ENCODE data around the gene COL16A1.

COL16A1 gene

GRCh38 chr1:31703431-31704270, at the start of gene COL16A1:
Gene COL16A1 (minus strand): TSS chr1:31704017. CDS start chr1:31702193, 1,824 bp downstream.
- DNase-seq (ENCODE audit: low spot score), result peak; percentile 43

GRCh38 chr1:31752952-31753475, 49.2 kb upstream of the COL16A1 start:
- DNase-seq (ENCODE audit: low spot score), result no peak

GRCh38 chr1:31752258-31752657, 48.4 kb upstream of the COL16A1 start:
- DNase-seq (ENCODE audit: low spot score), result no peak

- no peak for DNase-seq (ENCODE audit: low spot score)
Observed at GRCh38 chr1:31751822-31752241, 48.0 kb upstream of the COL16A1 start.

GRCh38 chr1:31750858-31751510, 47.2 kb upstream of the COL16A1 start:
- DNase-seq (ENCODE audit: low spot score), result no peak

GRCh38 chr1:31749785-31750735, 46.2 kb upstream of the COL16A1 start:
- DNase-seq (ENCODE audit: low spot score), result no peak

GRCh38 chr1:31748365-31748764, 44.5 kb upstream of the COL16A1 start:
- no peak for DNase-seq (ENCODE audit: low spot score)

GRCh38 chr1:31747304-31747703, 43.5 kb upstream of the COL16A1 start:
- no peak for DNase-seq (ENCODE audit: low spot score)

- DNase-seq (ENCODE audit: low spot score), result no peak
Observed at GRCh38 chr1:31746687-31747086, 42.9 kb upstream of the COL16A1 start.

- no peak for DNase-seq (ENCODE audit: low spot score)
Observed at GRCh38 chr1:31745946-31746670, 42.3 kb upstream of the COL16A1 start.

GRCh38 chr1:31745096-31745945, 41.5 kb upstream of the COL16A1 start:
- peak; percentile 64 for DNase-seq (ENCODE audit: low spot score)

GRCh38 chr1:31744165-31744888, 40.5 kb upstream of the COL16A1 start:
- DNase-seq (ENCODE audit: low spot score), result no peak

- DNase-seq (ENCODE audit: low spot score), result no peak
Observed at GRCh38 chr1:31742462-31743212, 38.8 kb upstream of the COL16A1 start.

GRCh38 chr1:31739346-31739745, 35.5 kb upstream of the COL16A1 start:
- DNase-seq (ENCODE audit: low spot score), result peak; percentile 29

- DNase-seq (ENCODE audit: low spot score), result peak; percentile 17
Observed at GRCh38 chr1:31736675-31737074, 32.9 kb upstream of the COL16A1 start.

- peak; percentile 32 for DNase-seq (ENCODE audit: low spot score)
Observed at GRCh38 chr1:31735571-31735970, 31.8 kb upstream of the COL16A1 start.

GRCh38 chr1:31734582-31735107, 30.8 kb upstream of the COL16A1 start:
- DNase-seq (ENCODE audit: low spot score), result peak; percentile 17

- DNase-seq (ENCODE audit: low spot score), result no peak
Observed at GRCh38 chr1:31733389-31734219, 29.8 kb upstream of the COL16A1 start.

Measured in kidney tubule cell (primary cell).